ENCODE measurements around the gene PIAS2.

GRCh38 chr18:46942646-46943045, 25.3 kb upstream of the PIAS2 start:
- no peak for TF ChIP-seq REST (IDR thresholded peaks at IDR 0.05; ENCODE audit: insufficient read depth in 1 of 2, low read depth in 2 of 2, low read length in 2 of 2)
- no peak for TF ChIP-seq POLR2AphosphoS5 (IDR thresholded peaks at IDR 0.05; ENCODE audit: low read depth, low read length)
- no peak for TF ChIP-seq SIN3A (IDR thresholded peaks at IDR 0.05; ENCODE audit: borderline replicate concordance, insufficient read depth, low read length)
- no peak for TF ChIP-seq TAF1 (IDR thresholded peaks at IDR 0.05; ENCODE audit: borderline replicate concordance, insufficient read depth, low read length)

Data from PFSK-1 (cell line).